ENCODE measurements around the gene MYBPC3. TPM values are rescaled to one million over a fixed set of nuclear protein-coding genes. Genes with fewer than 3 reads are reported as not detected.
A peak's percentile ranks its signal among the peaks of the same experiment; 100 is the strongest.
"Not testable (repeated sequence)": the region's sequence is repeated elsewhere in the genome, so short reads cannot be mapped to it uniquely, and the experiment has no call there.

MYBPC3 gene
- total RNA-seq, 1 donor from 2014 or later, result not detected

GRCh38 chr11:47340010-47340409 is 12.5 kb downstream of the MYBPC3 start:
- no peaks in the 10 kb centered on the region for H3K4me1 Mint-ChIP-seq (ENCODE audit: low read depth, unreplicated experiment)
- peaks cover 8% of the 10 kb centered on the region for H3K27me3 Mint-ChIP-seq (ENCODE audit: unreplicated experiment)
- H3K4me3 Mint-ChIP-seq (ENCODE audit: unreplicated experiment), result no peak overlapping the region
- no peak for DNase-seq
- peak overlapping the region; percentile 29 for H3K27ac Mint-ChIP-seq (ENCODE audit: unreplicated experiment)
- no peaks in the 10 kb centered on the region for H3K36me3 Mint-ChIP-seq (ENCODE audit: unreplicated experiment)
- H3K9me3 Mint-ChIP-seq (ENCODE audit: unreplicated experiment), result peaks cover 1% of the 10 kb centered on the region
- no peak for TF ChIP-seq CTCF (IDR thresholded peaks at IDR 0.05; ENCODE audit: partially characterized antibody, unreplicated experiment)

GRCh38 chr11:47338396-47339241 is 13.9 kb downstream of the MYBPC3 start:
- H3K27me3 Mint-ChIP-seq (ENCODE audit: unreplicated experiment), result peaks cover 7% of the 10 kb centered on the region
- no peaks in the 10 kb centered on the region for H3K4me1 Mint-ChIP-seq (ENCODE audit: low read depth, unreplicated experiment)
- H3K9me3 Mint-ChIP-seq (ENCODE audit: unreplicated experiment), result peaks cover 1% of the 10 kb centered on the region
- no peak for DNase-seq
- TF ChIP-seq CTCF (IDR thresholded peaks at IDR 0.05; ENCODE audit: partially characterized antibody, unreplicated experiment), result no peak
- no peak overlapping the region for H3K4me3 Mint-ChIP-seq (ENCODE audit: unreplicated experiment)
- no peaks in the 10 kb centered on the region for H3K36me3 Mint-ChIP-seq (ENCODE audit: unreplicated experiment)
- no peak overlapping the region for H3K27ac Mint-ChIP-seq (ENCODE audit: unreplicated experiment)

- H3K27ac Mint-ChIP-seq (ENCODE audit: unreplicated experiment), result no peak overlapping the region
- H3K4me1 Mint-ChIP-seq (ENCODE audit: low read depth, unreplicated experiment), result no peaks in the 10 kb centered on the region
- peaks cover 1% of the 10 kb centered on the region for H3K9me3 Mint-ChIP-seq (ENCODE audit: unreplicated experiment)
- H3K36me3 Mint-ChIP-seq (ENCODE audit: unreplicated experiment), result no peaks in the 10 kb centered on the region
- H3K27me3 Mint-ChIP-seq (ENCODE audit: unreplicated experiment), result peaks cover 6% of the 10 kb centered on the region
- no peak overlapping the region for H3K4me3 Mint-ChIP-seq (ENCODE audit: unreplicated experiment)
- TF ChIP-seq CTCF (IDR thresholded peaks at IDR 0.05; ENCODE audit: partially characterized antibody, unreplicated experiment), result no peak
- no peak for DNase-seq
These were observed 15.1 kb downstream of the MYBPC3 start for GRCh38 chr11:47337229-47337924.

DNA sequence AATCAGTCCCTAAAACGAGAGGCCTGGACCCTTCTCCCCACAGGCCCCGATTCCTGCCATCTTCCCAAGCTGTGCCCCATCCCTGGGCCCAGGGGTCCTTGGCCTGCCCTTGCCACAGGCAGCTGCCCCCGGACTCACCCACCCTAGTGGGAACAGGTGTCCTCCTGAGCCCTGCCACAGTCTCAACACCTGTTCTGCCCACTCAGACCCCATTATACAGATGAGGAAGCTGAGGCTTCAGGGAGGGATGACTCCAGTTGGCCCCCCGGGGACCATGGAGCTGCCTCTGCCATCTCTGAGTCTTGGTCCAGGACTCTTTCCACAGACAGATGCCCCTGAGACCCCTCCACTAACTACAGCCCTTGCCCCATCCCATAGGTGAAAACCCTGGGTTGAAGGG is 15.9 kb downstream of the MYBPC3 start:
- no peaks in the 10 kb centered on the region for H3K36me3 Mint-ChIP-seq (ENCODE audit: unreplicated experiment)
- H3K27ac Mint-ChIP-seq (ENCODE audit: unreplicated experiment), result no peak overlapping the region
- no peak for DNase-seq
- no peak for TF ChIP-seq CTCF (IDR thresholded peaks at IDR 0.05; ENCODE audit: partially characterized antibody, unreplicated experiment)
- H3K4me3 Mint-ChIP-seq (ENCODE audit: unreplicated experiment), result no peak overlapping the region
- peaks cover 1% of the 10 kb centered on the region for H3K9me3 Mint-ChIP-seq (ENCODE audit: unreplicated experiment)
- H3K27me3 Mint-ChIP-seq (ENCODE audit: unreplicated experiment), result peaks cover 3% of the 10 kb centered on the region
- H3K4me1 Mint-ChIP-seq (ENCODE audit: low read depth, unreplicated experiment), result no peaks in the 10 kb centered on the region

- H3K9me3 Mint-ChIP-seq (ENCODE audit: unreplicated experiment), result peaks cover 1% of the 10 kb centered on the region
- TF ChIP-seq CTCF (IDR thresholded peaks at IDR 0.05; ENCODE audit: partially characterized antibody, unreplicated experiment), result no peak
- H3K36me3 Mint-ChIP-seq (ENCODE audit: unreplicated experiment), result no peaks in the 10 kb centered on the region
- no peaks in the 10 kb centered on the region for H3K4me1 Mint-ChIP-seq (ENCODE audit: low read depth, unreplicated experiment)
- DNase-seq, result no peak
- no peak overlapping the region for H3K27ac Mint-ChIP-seq (ENCODE audit: unreplicated experiment)
- H3K4me3 Mint-ChIP-seq (ENCODE audit: unreplicated experiment), result no peak overlapping the region
- H3K27me3 Mint-ChIP-seq (ENCODE audit: unreplicated experiment), result peaks cover 2% of the 10 kb centered on the region
These were observed 16.8 kb downstream of the MYBPC3 start for GRCh38 chr11:47335733-47336132.

- not testable (repeated sequence) for H3K36me3 Mint-ChIP-seq (ENCODE audit: unreplicated experiment); H3K4me1 Mint-ChIP-seq (ENCODE audit: low read depth, unreplicated experiment); DNase-seq; H3K27ac Mint-ChIP-seq (ENCODE audit: unreplicated experiment); H3K27me3 Mint-ChIP-seq (ENCODE audit: unreplicated experiment); H3K9me3 Mint-ChIP-seq (ENCODE audit: unreplicated experiment); H3K4me3 Mint-ChIP-seq (ENCODE audit: unreplicated experiment)
These were observed 17.6 kb downstream of the MYBPC3 start for GRCh38 chr11:47334699-47335411.

All from glutamatergic neuron (in vitro differentiated cells).